Naive B cell (primary cell): ENCODE measurements around the gene NT5DC4. TPM values are rescaled to one million over a fixed set of nuclear protein-coding genes. Genes with fewer than 3 reads are reported as not detected.

Experiments
- ATAC-seq, 2 donors: fragments of 150-1000 bp; cut with Tn5 transposase; 2 replicates each; pipeline ENCODE4 v1.10.0; 2021; ENCODE audit warnings: low read depth in 2 of 2, mild to moderate bottlenecking in 2 of 2, moderate library complexity in 2 of 2
- DNase-seq: peaks from one replicate; pipeline ENCODE4 v3.0.0; 2022
- H3K27ac Mint-ChIP-seq, 6 donors: one replicate each; pipeline ENCODE4 v1.8.0; 2020 to 2022; ENCODE audit warnings: mild to moderate bottlenecking in 6 of 6, mixed read lengths in 6 of 6, moderate library complexity in 5 of 6, inconsistent platforms in 2 of 6
- H3K27me3 Mint-ChIP-seq, 3 donors: one replicate each; pipeline ENCODE4 v1.8.0; 2021 to 2022; ENCODE audit warnings: mixed read lengths in 3 of 3, mild to moderate bottlenecking in 1 of 3
- H3K36me3 Mint-ChIP-seq, 2 donors: one replicate each; pipeline ENCODE4 v1.8.0; 2020 to 2022; ENCODE audit warnings: mixed read lengths in 2 of 2, inconsistent platforms in 1 of 2, mild to moderate bottlenecking in 1 of 2
- H3K4me1 Mint-ChIP-seq, 3 donors: one replicate each; pipeline ENCODE4 v1.8.0; 2020 to 2022; ENCODE audit warnings: mixed read lengths in 3 of 3, inconsistent platforms in 1 of 3, mild to moderate bottlenecking in 1 of 3, moderate library complexity in 1 of 3
- H3K4me3 Mint-ChIP-seq, 8 donors: one replicate each; pipeline ENCODE4 v1.8.0; 2020 to 2022; ENCODE audit warnings: mild to moderate bottlenecking in 8 of 8, mixed read lengths in 8 of 8, moderate library complexity in 8 of 8, inconsistent platforms in 2 of 8
- H3K9me3 Mint-ChIP-seq, 7 donors: one replicate each; pipeline ENCODE4 v1.8.0; 2020 to 2022; ENCODE audit warnings: mixed read lengths in 7 of 7, mild to moderate bottlenecking in 5 of 7, inconsistent platforms in 2 of 7, moderate library complexity in 1 of 7
- polyA plus RNA-seq, 6 donors: library from polyadenylated mRNA; unstranded; fragments of 300-500 nt; fragmentation: Illumina TruSeq; gene quantifications; one replicate each; pipeline ENCODE4 v1.2.3, GENCODE V29; 2021; ENCODE audit warnings: low read depth in 6 of 6

The NT5DC4 gene
- polyA plus RNA-seq, 6 donors from 2014 or later: not detected

DNA sequence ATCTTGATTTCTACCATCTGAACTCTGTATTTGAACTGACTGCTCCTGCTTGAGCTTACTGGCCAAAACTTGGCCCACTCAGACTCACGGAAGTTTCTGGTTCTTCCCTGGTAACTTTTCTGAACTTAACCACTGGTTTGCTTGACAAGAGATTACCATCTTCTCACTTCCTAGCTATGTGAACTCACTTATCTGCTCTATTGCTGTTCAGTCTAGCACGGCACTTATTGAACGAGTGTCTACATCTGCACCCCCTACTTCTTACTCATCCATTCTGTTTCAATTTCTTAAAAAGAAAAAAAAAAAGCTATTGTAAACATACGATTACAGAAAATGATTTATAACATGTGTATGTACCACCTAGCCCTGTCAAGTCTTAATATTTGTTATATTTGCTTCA lies 34.6 kb downstream of the NT5DC4 start:
- Mint-ChIP-seq H3K4me1 (peaks cover 0 to 7% (median 6%) of the 10 kb centered on the region in 3 donors), H3K27ac (peak overlapping the region in 1 of 6 donors; percentile 40), H3K36me3 (no peaks in the 10 kb centered on the region), H3K27me3 (no peaks in the 10 kb centered on the region), H3K4me3 (no peak overlapping the region), H3K9me3 (no peaks in the 10 kb centered on the region)
- DNase-seq: no peak
- no peak for ATAC-seq

DNA sequence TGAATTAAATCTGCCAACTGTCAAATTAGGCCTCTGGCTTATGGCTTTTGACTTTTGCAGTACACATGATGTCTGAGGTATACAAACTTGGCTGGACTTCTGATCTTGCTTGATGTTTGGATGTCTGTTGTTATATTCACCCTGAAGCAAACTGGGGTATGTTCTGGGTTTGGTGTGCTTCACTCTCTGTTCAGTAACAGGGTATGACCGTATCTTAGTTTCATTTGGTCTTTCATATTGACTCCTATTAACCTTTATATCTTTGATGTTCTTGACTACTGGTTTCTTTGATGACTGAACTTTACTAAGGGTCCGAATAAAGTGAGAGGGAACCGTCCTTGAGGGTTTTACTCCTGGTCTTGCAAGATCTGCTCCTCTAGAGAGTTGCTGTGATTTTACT lies 35.4 kb downstream of the NT5DC4 start:
- DNase-seq: no peak
- H3K4me1 Mint-ChIP-seq: peaks cover 0 to 7% (median 6%) of the 10 kb centered on the region in 3 donors
- no peaks in the 10 kb centered on the region for H3K36me3 Mint-ChIP-seq
- ATAC-seq: no peak
- no peak overlapping the region for H3K4me3 Mint-ChIP-seq
- peak overlapping the region in 1 of 6 donors; percentile 62 for H3K27ac Mint-ChIP-seq
- H3K27me3 Mint-ChIP-seq: no peaks in the 10 kb centered on the region
- H3K9me3 Mint-ChIP-seq: no peaks in the 10 kb centered on the region

GRCh38 chr2:112757265-112757664 lies 36.4 kb downstream of the NT5DC4 start:
- Mint-ChIP-seq H3K27ac (no peak overlapping the region), H3K4me3 (no peak overlapping the region), H3K27me3 (no peaks in the 10 kb centered on the region), H3K36me3 (no peaks in the 10 kb centered on the region), H3K4me1 (peaks cover 0 to 7% (median 6%) of the 10 kb centered on the region in 3 donors), H3K9me3 (no peaks in the 10 kb centered on the region)
- ATAC-seq (no peak), DNase-seq (no peak)

GRCh38 chr2:112758711-112759110 lies 37.9 kb downstream of the NT5DC4 start:
- Mint-ChIP-seq H3K4me1 (peaks cover 2 to 7% (median 6%) of the 10 kb centered on the region in 3 donors), H3K27me3 (no peaks in the 10 kb centered on the region), H3K4me3 (no peak overlapping the region), H3K9me3 (no peaks in the 10 kb centered on the region), H3K27ac (no peak overlapping the region), H3K36me3 (no peaks in the 10 kb centered on the region)
- DNase-seq: no peak
- no peak for ATAC-seq

GRCh38 chr2:112760149-112760548 lies 39.3 kb downstream of the NT5DC4 start:
- no peaks in the 10 kb centered on the region for H3K36me3 Mint-ChIP-seq
- H3K27ac Mint-ChIP-seq: no peak overlapping the region
- DNase-seq (no peak), ATAC-seq (no peak)
- H3K4me1 Mint-ChIP-seq: peaks cover 7 to 13% (median 11%) of the 10 kb centered on the region in 3 donors
- H3K9me3 Mint-ChIP-seq: no peaks in the 10 kb centered on the region
- no peak overlapping the region for H3K4me3 Mint-ChIP-seq
- no peaks in the 10 kb centered on the region for H3K27me3 Mint-ChIP-seq

DNA sequence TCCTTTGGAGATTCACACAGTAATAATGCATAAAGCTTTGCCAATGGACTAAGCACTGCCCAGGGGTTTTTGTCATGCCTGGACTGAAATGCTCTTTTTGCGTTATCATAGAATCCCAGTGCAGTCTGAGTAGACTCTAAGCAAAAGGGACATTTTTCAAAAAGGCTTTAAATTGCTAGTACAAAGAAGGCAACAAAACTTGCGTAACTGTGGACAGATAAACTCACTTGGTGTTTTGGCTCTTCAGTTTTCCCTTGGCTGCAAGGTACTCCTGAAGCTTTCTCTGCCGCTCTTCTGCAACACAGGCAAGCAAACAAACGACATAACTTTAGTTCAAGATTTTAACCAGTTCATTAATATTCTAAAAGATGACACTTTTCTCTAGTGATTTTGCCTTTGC lies 41.5 kb downstream of the NT5DC4 start:
- DNase-seq (no peak), ATAC-seq (no peak)
- Mint-ChIP-seq H3K9me3 (no peaks in the 10 kb centered on the region), H3K36me3 (no peaks in the 10 kb centered on the region), H3K4me1 (peaks cover 16 to 18% (median 17%) of the 10 kb centered on the region in 3 donors), H3K27me3 (no peaks in the 10 kb centered on the region), H3K27ac (no peak overlapping the region), H3K4me3 (peak overlapping the region in 1 of 8 donors; percentile 29)

DNA sequence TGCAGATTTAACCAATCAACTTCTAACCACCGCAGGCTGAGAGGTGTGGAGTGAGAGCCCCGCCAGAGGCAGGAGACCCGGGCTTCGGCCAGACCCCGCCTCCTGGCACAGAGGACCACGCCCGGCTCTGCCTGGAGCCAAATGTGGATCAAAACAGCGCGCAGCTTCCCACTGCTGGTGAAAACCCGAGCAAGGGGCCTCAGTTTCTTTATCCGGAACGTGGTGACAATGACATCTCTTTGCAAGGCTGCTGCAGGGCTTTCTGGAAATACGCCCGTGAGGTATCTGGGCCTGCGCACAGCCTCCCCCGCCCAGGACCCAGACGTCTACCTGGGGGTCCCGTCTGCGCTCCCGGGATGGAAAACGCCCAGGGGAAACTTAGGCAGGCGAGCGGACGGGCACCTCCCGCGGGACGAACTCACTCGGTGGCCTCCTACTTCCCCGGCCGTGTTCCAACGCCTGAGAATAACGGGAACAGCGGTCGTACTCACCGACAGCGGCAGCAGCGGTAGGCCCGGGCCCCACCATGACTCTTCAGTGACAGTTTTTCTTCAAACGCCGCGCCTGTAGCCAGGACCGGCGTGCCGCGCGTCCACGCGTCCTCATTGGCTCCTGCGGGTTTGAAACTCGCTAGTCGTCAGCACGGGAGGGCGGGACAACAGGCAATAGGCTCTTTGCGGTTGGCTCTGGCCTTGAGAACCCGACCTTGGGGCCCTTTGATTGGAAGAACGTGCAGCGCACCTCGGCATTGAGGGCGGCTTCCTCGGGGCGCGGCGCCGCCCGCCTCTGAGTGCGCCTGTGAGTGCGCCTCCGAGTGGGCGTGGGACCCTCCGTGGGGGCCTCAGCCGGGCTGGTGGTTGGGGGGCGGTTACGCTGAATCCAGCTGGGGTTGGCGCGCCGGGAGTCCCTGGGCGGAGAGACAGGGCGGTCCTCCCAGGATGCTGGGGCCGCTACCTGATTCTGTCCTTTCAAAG lies 43.5 kb downstream of the NT5DC4 start, which contains the start of gene CKAP2L:
TSS of gene CKAP2L (minus strand) at position 539 of the 974 bp plus-strand sequence. CDS start at position 528, 11 bp downstream.
- Mint-ChIP-seq H3K27ac (peak within 1 kb of the TSS; percentile 36 to 95 (median 84)), H3K4me1 (peaks cover 26 to 32% (median 31%) of the 10 kb centered on the region in 3 donors), H3K9me3 (peaks cover 0 to 1% (median 0%) of the 10 kb centered on the region in 7 donors), H3K27me3 (no peaks in the 10 kb centered on the region), H3K36me3 (no peaks in the 10 kb centered on the region), H3K4me3 (peak within 1 kb of the TSS; percentile 89 to 99 (median 96))
- peak; percentile 94 for DNase-seq
- ATAC-seq: peak; percentile 98

DNA sequence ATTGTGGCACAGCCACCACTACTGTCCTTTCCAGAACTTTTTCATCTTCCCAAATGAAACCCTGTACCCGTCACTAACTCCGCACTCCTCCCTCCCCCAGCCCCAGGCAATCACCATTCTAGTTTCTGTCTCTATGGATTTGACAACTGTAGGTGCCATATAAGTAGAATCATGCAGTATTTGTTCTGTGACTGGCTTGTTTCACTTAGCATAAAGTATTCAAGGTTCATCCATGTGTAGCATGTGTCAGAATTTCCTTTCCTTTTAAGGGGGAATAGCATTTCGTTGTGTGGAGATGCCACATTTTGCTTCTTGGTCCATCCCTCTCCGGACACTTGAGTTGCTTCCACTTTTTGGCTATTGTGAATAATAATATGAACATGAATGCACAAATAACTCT lies 44.4 kb downstream of the NT5DC4 start:
- Mint-ChIP-seq H3K9me3 (peaks cover 0 to 1% (median 0%) of the 10 kb centered on the region in 7 donors), H3K27me3 (no peaks in the 10 kb centered on the region), H3K4me3 (peak overlapping the region; percentile 89 to 99 (median 96)), H3K4me1 (peaks cover 26 to 32% (median 31%) of the 10 kb centered on the region in 3 donors), H3K36me3 (no peaks in the 10 kb centered on the region), H3K27ac (no peak overlapping the region)
- ATAC-seq (no peak), DNase-seq (no peak)

DNA sequence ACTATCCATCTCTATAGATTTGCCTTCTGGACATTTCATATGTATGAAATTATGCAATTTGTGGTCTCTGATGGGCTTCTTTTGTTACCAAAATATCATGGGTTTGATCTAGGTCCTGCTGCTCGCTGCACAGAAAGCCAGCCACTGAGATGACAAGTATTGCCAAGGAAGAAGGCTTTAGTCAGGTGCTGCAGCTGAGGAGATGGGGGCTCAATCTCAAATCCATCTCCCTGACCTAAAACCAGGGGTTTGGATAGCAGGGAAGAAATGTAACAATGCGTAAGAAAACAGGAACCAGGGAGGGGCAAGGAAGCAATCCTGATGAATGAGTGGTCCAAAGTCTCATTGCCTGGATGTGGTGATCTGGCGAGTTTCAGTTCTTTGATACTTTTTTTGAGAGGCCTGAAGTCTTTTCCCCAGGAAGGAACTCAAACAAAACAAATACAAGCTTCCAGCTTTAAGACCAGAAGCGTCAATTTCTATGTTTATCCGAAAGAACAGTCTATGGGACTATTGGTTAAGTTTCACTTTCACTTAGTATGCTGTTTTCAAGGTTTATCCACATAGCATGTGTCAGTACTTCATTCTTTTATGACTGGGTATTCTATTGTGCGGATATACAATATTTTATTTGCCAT lies 47.0 kb downstream of the NT5DC4 start:
- H3K27me3 Mint-ChIP-seq: no peaks in the 10 kb centered on the region
- H3K27ac Mint-ChIP-seq: peak overlapping the region in 2 of 6 donors; percentile 60 to 67
- H3K36me3 Mint-ChIP-seq: no peaks in the 10 kb centered on the region
- H3K9me3 Mint-ChIP-seq: peaks cover 0 to 1% (median 0%) of the 10 kb centered on the region in 7 donors
- peaks cover 30 to 37% (median 32%) of the 10 kb centered on the region in 3 donors for H3K4me1 Mint-ChIP-seq
- ATAC-seq: no peak
- DNase-seq: no peak
- peak overlapping the region; percentile 14 to 90 (median 66) for H3K4me3 Mint-ChIP-seq

- no peak overlapping the region for H3K27ac Mint-ChIP-seq
- H3K4me1 Mint-ChIP-seq: peaks cover 30 to 39% (median 32%) of the 10 kb centered on the region in 3 donors
- no peaks in the 10 kb centered on the region for H3K36me3 Mint-ChIP-seq
- ATAC-seq: no peak
- peaks cover 0 to 1% (median 0%) of the 10 kb centered on the region in 7 donors for H3K9me3 Mint-ChIP-seq
- peak overlapping the region in 2 of 8 donors; percentile 59 to 72 for H3K4me3 Mint-ChIP-seq
- no peaks in the 10 kb centered on the region for H3K27me3 Mint-ChIP-seq
- DNase-seq: no peak
These were observed 47.6 kb downstream of the NT5DC4 start for GRCh38 chr2:112768432-112768831.

DNA sequence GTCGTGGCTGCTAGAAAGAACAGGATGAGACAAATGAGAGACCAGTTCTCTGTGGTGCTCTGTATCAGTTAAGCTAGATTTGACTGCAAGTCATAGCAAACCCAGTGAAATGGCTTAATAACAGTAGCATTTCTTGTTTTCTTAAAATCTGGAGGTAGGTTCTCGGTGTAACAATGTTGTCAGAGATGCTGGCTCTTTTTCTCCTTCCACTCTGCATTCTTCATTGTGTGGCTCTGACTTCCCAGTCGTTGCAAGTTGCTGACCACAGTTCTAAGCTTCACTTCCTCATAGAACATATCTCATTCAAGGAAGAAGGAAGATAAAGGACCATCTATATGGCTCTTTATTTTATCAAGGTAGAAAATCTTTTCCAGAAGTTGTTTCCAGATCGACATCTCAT lies 51.5 kb downstream of the NT5DC4 start:
- H3K27me3 Mint-ChIP-seq: peaks cover 6 to 16% (median 6%) of the 10 kb centered on the region in 3 donors
- ATAC-seq (no peak), DNase-seq (no peak)
- H3K27ac Mint-ChIP-seq: no peak overlapping the region
- peaks cover 0 to 6% of the 10 kb centered on the region in 2 donors for H3K36me3 Mint-ChIP-seq
- peaks cover 0 to 1% (median 0%) of the 10 kb centered on the region in 7 donors for H3K9me3 Mint-ChIP-seq
- H3K4me1 Mint-ChIP-seq: peaks cover 16 to 28% (median 19%) of the 10 kb centered on the region in 3 donors
- no peak overlapping the region for H3K4me3 Mint-ChIP-seq

- Mint-ChIP-seq H3K4me3 (no peak overlapping the region), H3K36me3 (peaks cover 0 to 6% of the 10 kb centered on the region in 2 donors), H3K27ac (no peak overlapping the region), H3K4me1 (peaks cover 9 to 22% (median 13%) of the 10 kb centered on the region in 3 donors), H3K27me3 (peaks cover 6 to 22% (median 10%) of the 10 kb centered on the region in 3 donors), H3K9me3 (no peaks in the 10 kb centered on the region)
- ATAC-seq: no peak
- no peak for DNase-seq
These were observed 52.2 kb downstream of the NT5DC4 start for GRCh38 chr2:112772911-112773475.

- no peak overlapping the region for H3K27ac Mint-ChIP-seq
- no peaks in the 10 kb centered on the region for H3K9me3 Mint-ChIP-seq
- peak overlapping the region in 1 of 8 donors; percentile 23 for H3K4me3 Mint-ChIP-seq
- peaks cover 0 to 6% of the 10 kb centered on the region in 2 donors for H3K36me3 Mint-ChIP-seq
- DNase-seq (no peak), ATAC-seq (no peak)
- peaks cover 6 to 22% (median 10%) of the 10 kb centered on the region in 3 donors for H3K27me3 Mint-ChIP-seq
- H3K4me1 Mint-ChIP-seq: peaks cover 8 to 16% (median 9%) of the 10 kb centered on the region in 3 donors
These were observed 52.7 kb downstream of the NT5DC4 start for GRCh38 chr2:112773556-112773955.
